H9 (cell line): ENCODE results near the gene HAGHL. TPM values are rescaled to one million over a fixed set of nuclear protein-coding genes. Genes with fewer than 3 reads are reported as not detected.

ENCODE experiments used
- DNase-seq: peaks from one replicate; pipeline ENCODE4 v3.0.0-alpha.2; 2017
- H2AFZ ChIP-seq: one replicate; pipeline ENCODE4 v1.6.1; 2013; ENCODE audit warnings: mild to moderate bottlenecking, low read length, control low read depth, moderate library complexity
- H2AK5ac ChIP-seq: 2 replicates; pipeline ENCODE4 v1.6.1; 2013; ENCODE audit warnings: low read length, control low read depth, mixed read lengths; ENCODE audit not compliant: insufficient read length
- H2BK120ac ChIP-seq: one replicate; pipeline ENCODE4 v1.6.1; 2013; ENCODE audit warnings: low read depth, mild to moderate bottlenecking, low read length, control low read depth, inconsistent platforms; ENCODE audit not compliant: poor library complexity, severe bottlenecking
- H2BK12ac ChIP-seq: 2 replicates; pipeline ENCODE4 v1.6.1; 2013; ENCODE audit warnings: low read length, control low read depth, mixed read lengths, low read depth; ENCODE audit not compliant: insufficient read length
- H2BK15ac ChIP-seq: 2 replicates; pipeline ENCODE4 v1.6.1; 2013; ENCODE audit warnings: low read depth, low read length, control low read depth
- H2BK20ac ChIP-seq: one replicate; pipeline ENCODE4 v1.6.1; 2013; ENCODE audit warnings: low read depth, mild to moderate bottlenecking, low read length, control low read depth, inconsistent platforms; ENCODE audit not compliant: poor library complexity, severe bottlenecking
- H2BK5ac ChIP-seq: 2 replicates; pipeline ENCODE4 v1.6.1; 2013; ENCODE audit warnings: low read length, control low read depth, mixed read lengths; ENCODE audit not compliant: insufficient read length
- H3K14ac ChIP-seq: 2 replicates; pipeline ENCODE4 v1.6.1; 2013; ENCODE audit warnings: low read length, control low read depth; ENCODE audit not compliant: insufficient read depth
- H3K18ac ChIP-seq: 2 replicates; pipeline ENCODE4 v1.6.1; 2013; ENCODE audit warnings: low read depth, mild to moderate bottlenecking, mixed read lengths, low read length, control low read depth; ENCODE audit not compliant: insufficient read length
- H3K23ac ChIP-seq: 2 replicates; pipeline ENCODE4 v1.6.1; 2013; ENCODE audit warnings: low read length, control low read depth, mixed read lengths, low read depth; ENCODE audit not compliant: insufficient read length
- H3K23me2 ChIP-seq: 2 replicates; pipeline ENCODE4 v1.6.1; 2013; ENCODE audit warnings: low read depth, mild to moderate bottlenecking, mixed read lengths, low read length, control low read depth; ENCODE audit not compliant: insufficient read length, poor library complexity, severe bottlenecking
- H3K27ac ChIP-seq: 2 replicates; pipeline ENCODE4 v1.5.1; 2013; ENCODE audit warnings: low read length, control low read depth, mixed read lengths, low read depth; ENCODE audit not compliant: insufficient read length
- H3K27me3 ChIP-seq: 2 replicates; pipeline ENCODE4 v1.6.1; 2013; ENCODE audit warnings: low read length, control low read depth, inconsistent platforms; ENCODE audit not compliant: insufficient read depth
- H3K4ac ChIP-seq: 2 replicates; pipeline ENCODE4 v1.6.1; 2013; ENCODE audit warnings: low read depth, mild to moderate bottlenecking, control low read depth, inconsistent platforms, low read length, moderate library complexity
- H3K4me1 ChIP-seq: 2 replicates; pipeline ENCODE4 v1.6.1; 2013; ENCODE audit warnings: low read length, control low read depth, inconsistent platforms; ENCODE audit not compliant: insufficient read depth
- H3K4me2 ChIP-seq: 2 replicates; pipeline ENCODE4 v1.6.1; 2013; ENCODE audit warnings: low read length, control low read depth, mixed read lengths; ENCODE audit not compliant: insufficient read length, insufficient read depth
- H3K56ac ChIP-seq: 2 replicates; pipeline ENCODE4 v1.6.1; 2013; ENCODE audit warnings: low read depth, mild to moderate bottlenecking, mixed read lengths, low read length, control low read depth; ENCODE audit not compliant: insufficient read length
- H3K79me1 ChIP-seq: 2 replicates; pipeline ENCODE4 v1.6.1; 2013; ENCODE audit warnings: low read depth, mild to moderate bottlenecking, moderate library complexity, low read length, control low read depth, inconsistent platforms; ENCODE audit not compliant: insufficient read depth, poor library complexity, severe bottlenecking
- H3K79me2 ChIP-seq: 2 replicates; pipeline ENCODE4 v1.6.1; 2013; ENCODE audit warnings: low read length, control low read depth, inconsistent platforms; ENCODE audit not compliant: insufficient read depth
- H3K9ac ChIP-seq: 2 replicates; pipeline ENCODE4 v1.6.1; 2013; ENCODE audit warnings: low read length, control low read depth, mixed read lengths; ENCODE audit not compliant: insufficient read length; ENCODE audit errors: extremely low read depth
- H3K9me3 ChIP-seq: one replicate; pipeline ENCODE4 v1.6.1; 2013; ENCODE audit warnings: low read depth, low read length, inconsistent platforms; ENCODE audit not compliant: control insufficient read depth
- H3T11ph ChIP-seq: one replicate; pipeline ENCODE4 v1.6.1; 2013; ENCODE audit warnings: mild to moderate bottlenecking, low read length, control low read depth, inconsistent platforms
- H4K20me1 ChIP-seq: one replicate; pipeline ENCODE4 v1.6.1; 2013; ENCODE audit not compliant: control insufficient read depth, insufficient read length, insufficient read depth
- H4K5ac ChIP-seq: 2 replicates; pipeline ENCODE4 v1.6.1; 2013; ENCODE audit warnings: low read depth, mild to moderate bottlenecking, mixed read lengths, low read length, control low read depth; ENCODE audit not compliant: insufficient read length
- H4K8ac ChIP-seq: replicated peaks from 2 replicates; pipeline ENCODE4 v1.6.1; 2013; ENCODE audit warnings: low read length, control low read depth, mixed read lengths, low read depth; ENCODE audit not compliant: insufficient read length
- H4K91ac ChIP-seq: 2 replicates; pipeline ENCODE4 v1.6.1; 2013; ENCODE audit warnings: low read depth, mild to moderate bottlenecking, moderate library complexity, mixed read lengths, low read length, control low read depth; ENCODE audit not compliant: insufficient read length
- H3K27ac Mint-ChIP-seq, 3 experiments: 2 replicates in 2 of 3; 3 replicates in 1 of 3; pipeline ENCODE4 v1.8.0; 2020 to 2021; ENCODE audit warnings: mixed read lengths in 3 of 3, mild to moderate bottlenecking in 1 of 3, moderate library complexity in 1 of 3
- H3K27me3 Mint-ChIP-seq: 2 replicates; pipeline ENCODE4 v1.8.0; 2021; ENCODE audit warnings: low read depth, mild to moderate bottlenecking, moderate library complexity, mixed read lengths
- H3K36me3 Mint-ChIP-seq, 3 experiments: 2 replicates in 2 of 3; 3 replicates in 1 of 3; pipeline ENCODE4 v1.8.0; 2020 to 2021; ENCODE audit warnings: low read depth in 3 of 3, mixed read lengths in 3 of 3; ENCODE audit not compliant: insufficient read depth in 1 of 3
- H3K4me1 Mint-ChIP-seq, 2 experiments: 2 replicates each; pipeline ENCODE4 v1.8.0; 2020; ENCODE audit warnings: mixed read lengths in 2 of 2
- H3K4me3 Mint-ChIP-seq, 2 experiments: 2 replicates in 1 of 2; 3 replicates in 1 of 2; pipeline ENCODE4 v1.8.0; 2020 to 2021; ENCODE audit warnings: mild to moderate bottlenecking in 2 of 2, mixed read lengths in 2 of 2, moderate library complexity in 1 of 2
- H3K9me3 Mint-ChIP-seq, 2 experiments: 2 replicates in 1 of 2; 3 replicates in 1 of 2; pipeline ENCODE4 v1.8.0; 2020; ENCODE audit warnings: mild to moderate bottlenecking in 2 of 2, mixed read lengths in 2 of 2, moderate library complexity in 1 of 2
- CTCF ChIP-seq: fragments of 200-600 bp; sonication (generic); conservative IDR thresholded peaks from 3 replicates; pipeline ENCODE4 v1.8.0; 2021; ENCODE audit warnings: antibody characterized with exemption, mild to moderate bottlenecking
- WGBS: extraction: QIAGEN DNeasy Blood & Tissue Kit; methylation state at CpG from one replicate; pipeline ENCODE4 v1.1.7; 2013; ENCODE audit warnings: missing lambda C conversion rate, low lambda C conversion rate, mixed read lengths; ENCODE audit not compliant: insufficient read length; ENCODE audit errors: extremely low coverage; 5-methylcytosine and 5-hydroxymethylcytosine counted together
- total RNA-seq: library from RNA; stranded (reverse); gene quantifications from 2 replicates; pipeline ENCODE4 v1.2.1, GENCODE V29; 2021

The HAGHL gene
- total RNA-seq, 1 experiment from 2014 or later = 25.2 TPM

GRCh38 chr16:746637-747036, 19.7 kb downstream of the HAGHL start:
- no peak overlapping the region for H3T11ph ChIP-seq
- WGBS = no CpG with 5 or more reads among the region's 13 CpGs
- no peaks in the 10 kb centered on the region for H3K36me3 Mint-ChIP-seq
- no peaks in the 10 kb centered on the region for H3K9me3 Mint-ChIP-seq
- no peaks in the 10 kb centered on the region for H3K79me1 ChIP-seq
- H3K23me2 ChIP-seq = no peaks in the 10 kb centered on the region
- no peak overlapping the region for H3K27ac ChIP-seq
- no peak overlapping the region for H2BK5ac ChIP-seq
- no peak overlapping the region for H3K23ac ChIP-seq
- no peak overlapping the region for H2BK12ac ChIP-seq
- H3K27me3 Mint-ChIP-seq = peaks cover 5% of the 10 kb centered on the region
- no peak overlapping the region for H3K4me2 ChIP-seq
- H3K4ac ChIP-seq = no peak overlapping the region
- no peak overlapping the region for H4K5ac ChIP-seq
- H3K27ac Mint-ChIP-seq = no peak overlapping the region
- H2BK120ac ChIP-seq = no peak overlapping the region
- no peak overlapping the region for H3K56ac ChIP-seq
- no peaks in the 10 kb centered on the region for H3K4me1 ChIP-seq
- TF ChIP-seq CTCF = no peak
- no peak overlapping the region for H2BK20ac ChIP-seq
- no peaks in the 10 kb centered on the region for H3K27me3 ChIP-seq
- peaks cover 9 to 17% of the 10 kb centered on the region in 2 experiments for H3K4me1 Mint-ChIP-seq
- H3K9me3 ChIP-seq = no peaks in the 10 kb centered on the region
- H3K4me3 Mint-ChIP-seq = no peak overlapping the region
- DNase-seq = no peak
- no peak overlapping the region for H3K18ac ChIP-seq
- no peaks in the 10 kb centered on the region for H4K20me1 ChIP-seq
- H3K9ac ChIP-seq = no peak overlapping the region
- H4K8ac ChIP-seq = no peak overlapping the region
- H3K79me2 ChIP-seq = no peaks in the 10 kb centered on the region
- no peak overlapping the region for H4K91ac ChIP-seq
- H3K14ac ChIP-seq = no peak overlapping the region
- no peak overlapping the region for H2AK5ac ChIP-seq
- H2AFZ ChIP-seq = no peak overlapping the region
- no peak overlapping the region for H2BK15ac ChIP-seq
